ENCODE results near the gene MAPKAPK2.

Gene MAPKAPK2

GRCh38 chr1:206646504-206646903 lies 38.2 kb upstream of the MAPKAPK2 start:
- Histone ChIP-seq H2AK5ac (ENCODE audit: low read depth, low read length) (no peak overlapping the region), H2AFZ (ENCODE audit: low read length) (no peak overlapping the region), H2BK120ac (ENCODE audit: low read depth, low read length) (no peak overlapping the region), H3K14ac (ENCODE audit: low read length) (no peak overlapping the region), H4K91ac (ENCODE audit: low read depth, low read length, poor library complexity) (no peak overlapping the region), H2BK5ac (ENCODE audit: low read length) (no peak overlapping the region), H3K4me2 (ENCODE audit: insufficient read depth, low read length, poor library complexity, severe bottlenecking) (no peak overlapping the region), H3K27ac (replicated peaks; ENCODE audit: low read length) (no peak overlapping the region), H3K18ac (ENCODE audit: low read length) (no peak overlapping the region), H3K36me3 (replicated peaks in 1 of 2; ENCODE audit: control insufficient read depth in 2 of 2, insufficient read depth in 2 of 2, low read length in 2 of 2) (peaks cover 16 to 23% of the 10 kb centered on the region in 2 donors), H3K4me1 (ENCODE audit: control insufficient read depth in 2 of 2, insufficient read depth in 1 of 2, low read depth in 1 of 2, low read length in 2 of 2) (no peaks in the 10 kb centered on the region), H3K4me3 (ENCODE audit: low read length in 2 of 2) (no peak overlapping the region), H3K4ac (ENCODE audit: low read length) (no peak overlapping the region), H2BK15ac (ENCODE audit: low read length) (no peak overlapping the region), H3K27me3 (ENCODE audit: control insufficient read depth in 3 of 3, insufficient read depth in 3 of 3, low read depth in 1 of 3, low read length in 3 of 3) (no peaks in the 10 kb centered on the region), H4K8ac (ENCODE audit: low read depth, low read length) (no peak overlapping the region), H2BK12ac (ENCODE audit: low read length) (no peak overlapping the region), H3K79me1 (ENCODE audit: low read depth, low read length) (peaks cover 1% of the 10 kb centered on the region), H3K9me3 (replicated peaks in 1 of 2; ENCODE audit: control insufficient read depth in 2 of 2, insufficient read depth in 1 of 2, low read depth in 1 of 2, low read length in 2 of 2) (no peaks in the 10 kb centered on the region), H3K9ac (ENCODE audit: low read depth, low read length, poor library complexity) (no peak overlapping the region), H3K23ac (ENCODE audit: low read depth, low read length, poor library complexity) (no peak overlapping the region)
- WGBS, 2 donors (ENCODE audit: extremely low coverage in 2 of 2, insufficient read length in 2 of 2, insufficient replicate concordance in 1 of 2): no CpG with 5 or more reads among the region's 1 CpG
- DNase-seq (ENCODE audit: low spot score): no peak

GRCh38 chr1:206647224-206647623 lies 37.5 kb upstream of the MAPKAPK2 start:
- Histone ChIP-seq H3K4me2 (ENCODE audit: insufficient read depth, low read length, poor library complexity, severe bottlenecking) (no peak overlapping the region), H3K36me3 (replicated peaks in 1 of 2; ENCODE audit: control insufficient read depth in 2 of 2, insufficient read depth in 2 of 2, low read length in 2 of 2) (peaks cover 18 to 23% of the 10 kb centered on the region in 2 donors), H3K4ac (ENCODE audit: low read length) (no peak overlapping the region), H3K4me3 (ENCODE audit: low read length in 2 of 2) (no peak overlapping the region), H2BK15ac (ENCODE audit: low read length) (no peak overlapping the region), H4K8ac (ENCODE audit: low read depth, low read length) (no peak overlapping the region), H2AFZ (ENCODE audit: low read length) (no peak overlapping the region), H3K79me1 (ENCODE audit: low read depth, low read length) (peaks cover 1% of the 10 kb centered on the region), H3K18ac (ENCODE audit: low read length) (no peak overlapping the region), H3K9me3 (replicated peaks in 1 of 2; ENCODE audit: control insufficient read depth in 2 of 2, insufficient read depth in 1 of 2, low read depth in 1 of 2, low read length in 2 of 2) (no peaks in the 10 kb centered on the region), H3K14ac (ENCODE audit: low read length) (no peak overlapping the region), H3K4me1 (ENCODE audit: control insufficient read depth in 2 of 2, insufficient read depth in 1 of 2, low read depth in 1 of 2, low read length in 2 of 2) (no peaks in the 10 kb centered on the region), H2AK5ac (ENCODE audit: low read depth, low read length) (no peak overlapping the region), H2BK5ac (ENCODE audit: low read length) (no peak overlapping the region), H3K9ac (ENCODE audit: low read depth, low read length, poor library complexity) (no peak overlapping the region), H4K91ac (ENCODE audit: low read depth, low read length, poor library complexity) (no peak overlapping the region), H3K27ac (replicated peaks; ENCODE audit: low read length) (no peak overlapping the region), H3K23ac (ENCODE audit: low read depth, low read length, poor library complexity) (no peak overlapping the region), H2BK12ac (ENCODE audit: low read length) (no peak overlapping the region), H2BK120ac (ENCODE audit: low read depth, low read length) (no peak overlapping the region), H3K27me3 (ENCODE audit: control insufficient read depth in 3 of 3, insufficient read depth in 3 of 3, low read depth in 1 of 3, low read length in 3 of 3) (no peaks in the 10 kb centered on the region)
- no peak for DNase-seq (ENCODE audit: low spot score)

- H4K8ac ChIP-seq (ENCODE audit: low read depth, low read length): no peak overlapping the region
- peaks cover 0 to under 1% of the 10 kb centered on the region in 2 donors for H3K4me1 ChIP-seq (ENCODE audit: control insufficient read depth in 2 of 2, insufficient read depth in 1 of 2, low read depth in 1 of 2, low read length in 2 of 2)
- DNase-seq (ENCODE audit: low spot score): no peak
- no peak overlapping the region for H2AFZ ChIP-seq (ENCODE audit: low read length)
- WGBS, 2 donors (ENCODE audit: extremely low coverage in 2 of 2, insufficient read length in 2 of 2, insufficient replicate concordance in 1 of 2): no CpG with 5 or more reads among the region's 5 CpGs
- H2BK120ac ChIP-seq (ENCODE audit: low read depth, low read length): no peak overlapping the region
- H3K4me2 ChIP-seq (ENCODE audit: insufficient read depth, low read length, poor library complexity, severe bottlenecking): no peak overlapping the region
- no peak overlapping the region for H3K4ac ChIP-seq (ENCODE audit: low read length)
- no peak overlapping the region for H2BK15ac ChIP-seq (ENCODE audit: low read length)
- H3K79me1 ChIP-seq (ENCODE audit: low read depth, low read length): no peaks in the 10 kb centered on the region
- no peak overlapping the region for H2BK12ac ChIP-seq (ENCODE audit: low read length)
- H3K18ac ChIP-seq (ENCODE audit: low read length): no peak overlapping the region
- H2BK5ac ChIP-seq (ENCODE audit: low read length): no peak overlapping the region
- no peak overlapping the region for H3K9ac ChIP-seq (ENCODE audit: low read depth, low read length, poor library complexity)
- no peak overlapping the region for H3K27ac ChIP-seq (replicated peaks; ENCODE audit: low read length)
- peaks cover 18 to 19% of the 10 kb centered on the region in 2 donors for H3K36me3 ChIP-seq (replicated peaks in 1 of 2; ENCODE audit: control insufficient read depth in 2 of 2, insufficient read depth in 2 of 2, low read length in 2 of 2)
- H4K91ac ChIP-seq (ENCODE audit: low read depth, low read length, poor library complexity): no peak overlapping the region
- H3K9me3 ChIP-seq (replicated peaks in 1 of 2; ENCODE audit: control insufficient read depth in 2 of 2, insufficient read depth in 1 of 2, low read depth in 1 of 2, low read length in 2 of 2): no peaks in the 10 kb centered on the region
- no peak overlapping the region for H3K23ac ChIP-seq (ENCODE audit: low read depth, low read length, poor library complexity)
- no peak overlapping the region for H2AK5ac ChIP-seq (ENCODE audit: low read depth, low read length)
- no peaks in the 10 kb centered on the region for H3K27me3 ChIP-seq (ENCODE audit: control insufficient read depth in 3 of 3, insufficient read depth in 3 of 3, low read depth in 1 of 3, low read length in 3 of 3)
- H3K4me3 ChIP-seq (ENCODE audit: low read length in 2 of 2): no peak overlapping the region
- no peak overlapping the region for H3K14ac ChIP-seq (ENCODE audit: low read length)
Observed at GRCh38 chr1:206649261-206649921, 35.3 kb upstream of the MAPKAPK2 start.

- Histone ChIP-seq H4K8ac (ENCODE audit: low read depth, low read length) (no peak overlapping the region), H3K9me3 (replicated peaks in 1 of 2; ENCODE audit: control insufficient read depth in 2 of 2, insufficient read depth in 1 of 2, low read depth in 1 of 2, low read length in 2 of 2) (no peaks in the 10 kb centered on the region), H3K36me3 (replicated peaks in 1 of 2; ENCODE audit: control insufficient read depth in 2 of 2, insufficient read depth in 2 of 2, low read length in 2 of 2) (peaks cover 18 to 19% of the 10 kb centered on the region in 2 donors), H2AK5ac (ENCODE audit: low read depth, low read length) (no peak overlapping the region), H2BK120ac (ENCODE audit: low read depth, low read length) (no peak overlapping the region), H2BK12ac (ENCODE audit: low read length) (no peak overlapping the region), H3K4me3 (ENCODE audit: low read length in 2 of 2) (no peak overlapping the region), H3K4me1 (ENCODE audit: control insufficient read depth in 2 of 2, insufficient read depth in 1 of 2, low read depth in 1 of 2, low read length in 2 of 2) (peaks cover 3 to 12% of the 10 kb centered on the region in 2 donors), H3K79me1 (ENCODE audit: low read depth, low read length) (no peaks in the 10 kb centered on the region), H2AFZ (ENCODE audit: low read length) (no peak overlapping the region), H3K27me3 (ENCODE audit: control insufficient read depth in 3 of 3, insufficient read depth in 3 of 3, low read depth in 1 of 3, low read length in 3 of 3) (no peaks in the 10 kb centered on the region), H3K18ac (ENCODE audit: low read length) (no peak overlapping the region), H3K23ac (ENCODE audit: low read depth, low read length, poor library complexity) (no peak overlapping the region), H3K27ac (replicated peaks; ENCODE audit: low read length) (no peak overlapping the region), H3K4ac (ENCODE audit: low read length) (no peak overlapping the region), H3K4me2 (ENCODE audit: insufficient read depth, low read length, poor library complexity, severe bottlenecking) (no peak overlapping the region), H2BK5ac (ENCODE audit: low read length) (no peak overlapping the region), H2BK15ac (ENCODE audit: low read length) (no peak overlapping the region), H3K14ac (ENCODE audit: low read length) (no peak overlapping the region), H3K9ac (ENCODE audit: low read depth, low read length, poor library complexity) (no peak overlapping the region), H4K91ac (ENCODE audit: low read depth, low read length, poor library complexity) (no peak overlapping the region)
- no CpG with 5 or more reads among the region's 3 CpGs for WGBS, 2 donors (ENCODE audit: extremely low coverage in 2 of 2, insufficient read length in 2 of 2, insufficient replicate concordance in 1 of 2)
- no peak for DNase-seq (ENCODE audit: low spot score)
Observed at GRCh38 chr1:206651014-206651413, 33.7 kb upstream of the MAPKAPK2 start.

All from neuronal stem cell (in vitro differentiated cells).